ENCODE measurements around the gene H6PD. TPM values are rescaled to one million over a fixed set of nuclear protein-coding genes. Genes with fewer than 3 reads are reported as not detected.

Gene H6PD
- total and polyA plus RNA-seq, 9 of the 15 experiments (the other 6 are each of a cell fraction or from before 2014, with no cell fraction given), result 0.04 to 2.5 (median 0.95) TPM

- TF ChIP-seq, protein P1, sequence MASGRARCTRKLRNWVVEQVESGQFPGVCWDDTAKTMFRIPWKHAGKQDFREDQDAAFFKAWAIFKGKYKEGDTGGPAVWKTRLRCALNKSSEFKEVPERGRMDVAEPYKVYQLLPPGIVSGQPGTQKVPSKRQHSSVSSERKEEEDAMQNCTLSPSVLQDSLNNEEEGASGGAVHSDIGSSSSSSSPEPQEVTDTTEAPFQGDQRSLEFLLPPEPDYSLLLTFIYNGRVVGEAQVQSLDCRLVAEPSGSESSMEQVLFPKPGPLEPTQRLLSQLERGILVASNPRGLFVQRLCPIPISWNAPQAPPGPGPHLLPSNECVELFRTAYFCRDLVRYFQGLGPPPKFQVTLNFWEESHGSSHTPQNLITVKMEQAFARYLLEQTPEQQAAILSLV (tag; IDR thresholded peaks at IDR 0.05), result 0 out of 2 replicates have a peak, but pooled peaks have one; percentile 12
- TF ChIP-seq KDM1A (IDR thresholded peaks at IDR 0.05) (peak; percentile 34 to 42; a peak in 1 of 4 replicates), RAD21 (CRISPR knock-in tag; conservative IDR thresholded peaks at IDR 0.05 in 1 of 2, IDR thresholded peaks at IDR 0.05 in 1 of 2) (no peak), ZNF316 (IDR thresholded peaks at IDR 0.05) (peak; percentile 24; the same call in 1 of the 2 replicates), SMARCB1 (IDR thresholded peaks at IDR 0.05; ENCODE audit: insufficient read length, low read depth) (no peak), RBM25 (IDR thresholded peaks at IDR 0.05; ENCODE audit: low read depth, low read length, severe bottlenecking) (peak; percentile 71), ATF3 (IDR thresholded peaks at IDR 0.05) (peak; percentile 56; the same call in 1 of the 2 replicates), ATF3 (CRISPR knock-in tag; conservative IDR thresholded peaks at IDR 0.05) (no peak), MTA1 (IDR thresholded peaks at IDR 0.05; ENCODE audit: borderline replicate concordance) (no peak), IFI16 (CRISPR knock-in tag; IDR thresholded peaks at IDR 0.05) (no peak), CEBPG (CRISPR knock-in tag; IDR thresholded peaks at IDR 0.05) (peak; percentile 78), CEBPG (tag; conservative IDR thresholded peaks at IDR 0.05 in 1 of 2, IDR thresholded peaks at IDR 0.05 in 1 of 2) (peak; percentile 94 to 99), ZFP36 (IDR thresholded peaks at IDR 0.05; ENCODE audit: low read depth, low read length, partially characterized antibody) (peak; percentile 53), CEBPB (tag; IDR thresholded peaks at IDR 0.05) (peak; percentile 84), TRIM24 (IDR thresholded peaks at IDR 0.05) (0 out of 4 replicates have a peak, but pooled peaks of 1 of the 2 experiments have one; percentile 25), ZNF696 (CRISPR knock-in tag; conservative IDR thresholded peaks at IDR 0.05) (no peak), SOX6 (IDR thresholded peaks at IDR 0.05) (peak; percentile 69; the same call in 1 of the 2 replicates), TRIM28 (IDR thresholded peaks at IDR 0.05) (no peak), C11orf30 (IDR thresholded peaks at IDR 0.05; ENCODE audit: low read depth) (peak; percentile 22; the same call in 1 of the 2 replicates), ZC3H8 (IDR thresholded peaks at IDR 0.05) (no peak), SREBF1 (IDR thresholded peaks at IDR 0.05; ENCODE audit: borderline replicate concordance, low read depth, low read length) (no peak), ZNF165 (CRISPR knock-in tag; IDR thresholded peaks at IDR 0.05; ENCODE audit: borderline replicate concordance) (no peak), PTTG1 (tag; IDR thresholded peaks at IDR 0.05; ENCODE audit: low read depth) (no peak), HIVEP1 (CRISPR knock-in tag; IDR thresholded peaks at IDR 0.05) (no peak), FOSL1 (tag; conservative IDR thresholded peaks at IDR 0.05) (peak; percentile 40; the same call in 1 of the 2 replicates), XRCC3 (IDR thresholded peaks at IDR 0.05) (no peak), BCOR (IDR thresholded peaks at IDR 0.05) (peak; percentile 66; the same call in 1 of the 2 replicates)
Measured at GRCh38 chr1:9289711-9290485, 55.3 kb downstream of the H6PD start (continued).
